GM12874 (cell line): ENCODE measurements around the gene GSX2.

Source experiments
- TF ChIP-seq, protein P1 (sequence below): IDR thresholded peaks from 2 replicates; pipeline ENCODE4 v1.5.1; 2011; ENCODE audit warnings: low read depth, mild to moderate bottlenecking, control low read depth, low read length, moderate library complexity; ENCODE audit not compliant: insufficient read depth

GSX2 gene

DNA sequence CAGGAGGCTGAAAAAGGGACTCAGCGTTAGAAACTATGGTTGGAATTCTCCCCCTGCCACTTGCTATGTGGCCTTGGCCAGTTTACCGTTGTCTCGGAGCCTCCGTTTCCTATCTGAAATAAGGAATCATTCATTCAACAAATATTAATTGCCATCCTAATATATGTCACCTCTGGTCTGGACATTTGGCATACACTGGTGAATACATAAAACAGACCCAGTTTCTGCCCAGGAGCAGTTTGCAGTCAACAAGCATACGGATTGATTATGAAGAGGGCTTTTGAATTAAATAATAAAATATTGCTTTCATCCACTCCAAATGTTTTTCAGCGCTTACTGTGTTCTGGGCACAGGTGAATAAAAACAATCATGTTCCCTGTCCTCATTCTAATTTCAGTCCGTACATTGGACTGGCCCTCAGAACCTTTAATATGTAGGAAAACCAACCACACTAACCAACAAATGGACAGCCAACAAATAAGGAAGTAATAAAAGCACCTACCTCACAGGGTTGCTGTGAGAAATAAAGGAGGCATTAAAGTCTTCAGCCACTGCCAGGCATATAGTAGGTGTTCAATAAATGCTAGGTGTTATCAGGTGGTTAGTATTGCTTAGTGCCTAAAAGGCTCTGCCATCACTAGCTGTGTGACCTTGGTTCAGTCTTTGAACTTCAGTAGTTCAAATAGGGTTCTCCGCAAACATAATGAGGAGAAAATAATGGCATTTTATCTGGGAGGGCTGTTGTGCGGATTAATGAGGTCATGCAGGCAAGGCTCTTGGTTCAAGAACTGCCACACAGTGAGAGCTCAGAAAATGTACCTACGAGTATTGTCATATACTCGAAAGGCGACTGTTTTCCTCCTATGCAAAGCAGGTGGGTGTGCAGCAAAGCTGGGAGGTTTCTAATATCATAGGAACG is 7.3 kb upstream of the GSX2 start:
- TF ChIP-seq, protein P1, sequence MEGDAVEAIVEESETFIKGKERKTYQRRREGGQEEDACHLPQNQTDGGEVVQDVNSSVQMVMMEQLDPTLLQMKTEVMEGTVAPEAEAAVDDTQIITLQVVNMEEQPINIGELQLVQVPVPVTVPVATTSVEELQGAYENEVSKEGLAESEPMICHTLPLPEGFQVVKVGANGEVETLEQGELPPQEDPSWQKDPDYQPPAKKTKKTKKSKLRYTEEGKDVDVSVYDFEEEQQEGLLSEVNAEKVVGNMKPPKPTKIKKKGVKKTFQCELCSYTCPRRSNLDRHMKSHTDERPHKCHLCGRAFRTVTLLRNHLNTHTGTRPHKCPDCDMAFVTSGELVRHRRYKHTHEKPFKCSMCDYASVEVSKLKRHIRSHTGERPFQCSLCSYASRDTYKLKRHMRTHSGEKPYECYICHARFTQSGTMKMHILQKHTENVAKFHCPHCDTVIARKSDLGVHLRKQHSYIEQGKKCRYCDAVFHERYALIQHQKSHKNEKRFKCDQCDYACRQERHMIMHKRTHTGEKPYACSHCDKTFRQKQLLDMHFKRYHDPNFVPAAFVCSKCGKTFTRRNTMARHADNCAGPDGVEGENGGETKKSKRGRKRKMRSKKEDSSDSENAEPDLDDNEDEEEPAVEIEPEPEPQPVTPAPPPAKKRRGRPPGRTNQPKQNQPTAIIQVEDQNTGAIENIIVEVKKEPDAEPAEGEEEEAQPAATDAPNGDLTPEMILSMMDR: no peak

DNA sequence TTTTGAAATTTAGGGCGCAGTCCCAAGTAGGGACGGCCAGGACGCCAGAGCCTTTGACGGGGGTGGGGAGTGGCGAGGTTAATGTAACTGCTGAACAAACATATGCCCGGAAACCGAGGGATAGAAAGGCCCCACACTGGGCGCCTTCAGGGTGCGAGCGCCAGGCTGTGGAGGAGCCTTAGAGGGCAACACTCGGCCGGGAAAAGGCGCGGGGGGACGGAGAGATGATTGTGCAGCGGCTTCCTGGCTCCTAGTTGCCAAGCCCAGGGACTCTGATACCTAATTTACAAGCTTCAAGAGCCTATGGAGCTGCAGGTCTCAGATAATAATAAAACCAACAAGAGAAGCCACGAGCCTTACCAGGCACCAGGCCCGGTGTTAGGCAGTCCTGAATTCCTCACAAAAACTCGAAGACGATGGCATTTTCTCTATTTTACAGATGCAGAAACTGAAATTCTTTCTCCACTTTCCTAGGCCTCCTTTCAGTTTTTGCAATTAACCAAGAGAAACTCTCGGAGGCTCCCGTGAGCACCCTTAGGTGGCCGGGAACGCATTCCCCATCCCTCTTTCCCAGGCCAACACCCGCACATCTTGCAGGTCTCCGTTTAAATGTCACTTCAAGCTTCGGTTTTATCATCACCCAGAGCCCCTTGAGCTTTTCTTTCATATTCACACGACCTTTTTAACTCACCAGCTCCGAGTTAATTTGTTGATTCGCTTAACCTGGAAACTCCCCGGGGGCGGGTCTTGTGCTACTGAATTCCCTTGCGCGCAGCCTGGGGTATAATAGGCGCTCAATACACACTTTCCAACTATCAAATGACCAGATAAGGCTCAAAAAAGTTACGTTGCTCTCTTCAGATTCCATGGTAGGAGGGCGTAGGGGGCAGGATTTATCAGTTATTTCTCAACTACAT is 6.4 kb upstream of the GSX2 start:
- TF ChIP-seq, protein P1: no peak

DNA sequence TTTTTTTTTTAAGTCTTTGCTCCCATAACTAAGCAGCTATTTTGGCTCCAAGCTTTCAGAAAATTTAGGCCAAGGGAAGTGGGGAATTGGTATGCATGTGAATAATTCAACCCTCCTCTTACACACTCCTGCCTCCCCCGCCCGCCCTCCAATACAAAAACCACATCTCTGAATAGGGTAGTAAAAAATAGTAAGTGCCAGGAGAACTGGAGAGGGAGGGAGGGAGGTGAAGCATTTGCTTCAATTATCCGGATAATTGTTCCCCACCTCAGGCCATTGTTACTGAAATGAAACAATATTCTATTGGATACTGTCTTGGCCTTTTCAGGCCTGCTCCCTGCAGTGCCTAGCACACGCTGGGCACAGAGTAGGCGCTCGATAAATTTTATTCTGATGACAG is 5.5 kb upstream of the GSX2 start:
- TF ChIP-seq, protein P1: no peak

DNA sequence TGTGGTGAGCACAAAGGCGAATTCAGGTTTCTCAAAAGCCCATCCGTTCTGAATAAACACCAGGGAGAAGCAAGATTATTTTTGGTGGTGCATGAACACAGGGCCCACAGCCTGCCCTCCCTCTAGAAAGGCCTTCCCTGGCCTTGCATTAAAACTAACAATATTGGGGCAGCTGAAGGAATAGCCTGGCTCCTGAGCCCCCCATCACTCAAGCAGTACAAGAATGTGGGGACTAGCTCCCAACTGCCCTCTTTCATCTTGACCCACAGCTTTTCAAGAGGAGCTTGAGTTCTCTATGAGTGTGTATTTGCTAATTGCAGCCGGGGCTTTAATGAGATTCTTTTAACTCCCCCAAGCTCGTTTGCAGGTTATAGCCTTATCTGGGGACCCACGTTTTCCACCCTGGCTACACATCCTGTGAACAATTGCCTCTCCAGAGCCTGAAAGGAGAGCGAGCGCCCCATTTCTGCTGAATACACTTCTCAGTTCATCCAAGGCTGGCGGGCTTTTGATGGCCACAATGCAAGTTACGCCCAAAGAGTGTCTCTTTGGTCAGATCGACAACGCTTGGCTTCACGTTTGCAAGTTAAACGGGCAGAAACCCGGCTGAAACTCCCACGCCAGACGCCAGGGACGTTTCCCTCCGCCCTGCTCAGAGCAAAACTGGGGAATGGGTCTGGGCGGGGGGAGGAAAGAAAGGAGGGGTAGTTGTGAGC is 4.7 kb upstream of the GSX2 start:
- TF ChIP-seq, protein P1: no peak

DNA sequence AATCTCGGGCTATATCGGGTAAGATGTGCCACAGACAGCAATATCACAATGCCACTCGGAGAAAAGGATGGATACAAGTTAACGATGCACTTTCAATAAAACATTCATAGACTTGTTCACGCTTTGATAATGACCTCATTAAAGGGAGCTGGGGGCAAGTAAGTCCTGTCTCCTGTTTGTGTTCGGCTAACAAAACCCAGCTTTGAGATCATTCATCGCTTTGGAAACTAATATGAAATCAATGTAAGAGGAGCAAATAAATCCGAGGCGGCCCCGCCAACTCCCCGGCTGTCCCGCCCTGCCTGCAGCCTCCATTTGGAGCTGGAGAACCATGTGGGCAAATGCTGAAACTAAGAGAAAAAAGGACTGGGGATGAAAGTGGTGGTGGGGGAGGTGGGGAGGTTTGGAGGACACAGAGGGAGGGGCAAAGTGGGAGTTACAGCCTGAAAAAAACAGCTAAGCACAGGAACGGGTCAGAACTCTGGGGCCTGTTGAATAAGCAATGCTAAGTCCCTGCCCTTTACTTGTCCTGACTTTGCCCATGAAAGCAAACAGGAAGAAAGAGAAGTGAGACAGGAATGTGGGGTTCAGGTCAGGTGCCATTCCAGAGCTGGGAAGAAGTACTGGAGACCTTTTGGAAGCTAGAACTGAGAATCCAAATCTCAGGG is 3.5 kb upstream of the GSX2 start:
- TF ChIP-seq, protein P1: no peak

DNA sequence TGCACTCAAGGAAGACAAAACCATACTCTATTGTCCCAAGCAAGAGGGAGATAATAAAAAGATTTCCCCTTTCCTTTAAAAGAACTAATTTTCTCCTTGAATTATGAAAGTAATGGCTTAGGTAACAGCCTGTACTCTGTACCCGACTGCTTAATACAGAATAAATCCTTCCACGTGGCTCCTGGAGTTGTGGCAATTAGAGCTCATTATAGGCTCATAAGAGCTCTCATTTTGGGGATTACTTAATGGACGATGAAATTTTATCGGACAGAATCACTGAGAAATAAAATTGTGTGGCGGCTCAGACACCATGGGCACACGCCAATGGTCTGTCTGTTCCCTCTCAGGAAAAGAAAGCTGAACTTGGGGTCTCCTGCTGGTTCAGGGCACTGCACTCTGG is 2.8 kb upstream of the GSX2 start:
- TF ChIP-seq, protein P1: no peak

DNA sequence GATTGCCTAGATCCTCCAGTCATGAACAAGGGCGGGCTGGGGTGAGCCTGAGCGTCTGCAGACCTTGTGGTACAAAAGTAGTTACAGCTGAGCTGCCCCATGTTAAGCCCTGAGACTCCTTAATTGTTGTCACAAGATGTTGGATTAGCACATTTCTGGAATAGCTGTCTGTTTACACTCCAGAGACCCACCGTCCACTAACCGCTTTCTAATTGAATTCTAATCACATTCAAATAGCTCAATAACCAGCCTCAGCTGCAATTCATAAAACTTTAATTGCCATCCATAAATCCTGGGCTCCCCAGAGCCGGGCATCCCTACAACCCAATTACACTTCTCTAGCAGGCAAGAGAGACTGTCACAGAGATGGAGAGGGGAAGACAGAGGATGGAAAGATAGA is 1.6 kb upstream of the GSX2 start:
- TF ChIP-seq, protein P1: no peak
